Omental fat pad (tissue), 4 donors: ENCODE measurements around the gene PLA2G6. TPM values are rescaled to one million over a fixed set of nuclear protein-coding genes. Genes with fewer than 3 reads are reported as not detected.
A peak's percentile ranks its signal among the peaks of the same experiment; 100 is the strongest.

Source experiments
- ATAC-seq: fragments of 150-250 bp; one replicate; pipeline ENCODE4 v1.9.1; 2016; ENCODE audit warnings: mild to moderate bottlenecking, moderate library complexity; ENCODE audit not compliant: low FRiP score
- DNase-seq: peaks from one replicate; pipeline ENCODE4 v3.0.0-alpha.2; 2019; ENCODE audit warnings: low spot score
- CTCF ChIP-seq, 3 donors: fragments of 450-650 bp; IDR thresholded peaks; one replicate each; pipeline ENCODE4 v1.5.1; 2016 to 2017; ENCODE audit warnings: antibody characterized with exemption in 3 of 3, mild to moderate bottlenecking in 3 of 3, moderate library complexity in 2 of 3
- total RNA-seq, 4 donors: library from RNA; depleted of rRNA; stranded (reverse); fragments of >200 nt; gene quantifications; one replicate each; pipeline ENCODE4 v1.1.0, GENCODE V29; 2016

The PLA2G6 gene
- total RNA-seq, 4 donors from 2014 or later = 30.8 to 58.5 (median 45.1) TPM

- DNase-seq = no peak
- no peak for ATAC-seq
- TF ChIP-seq CTCF (IDR thresholded peaks at IDR 0.05) = no peak
These were observed 45.4 kb upstream of the PLA2G6 start for GRCh38 chr22:38226853-38227649.

- no peak for DNase-seq
- ATAC-seq = no peak
- TF ChIP-seq CTCF (IDR thresholded peaks at IDR 0.05) = no peak
These were observed 41.8 kb upstream of the PLA2G6 start for GRCh38 chr22:38223289-38223960.

GRCh38 chr22:38222797-38223119, 41.1 kb upstream of the PLA2G6 start:
- TF ChIP-seq CTCF (IDR thresholded peaks at IDR 0.05) = no peak
- ATAC-seq (no peak), DNase-seq (no peak)

DNA sequence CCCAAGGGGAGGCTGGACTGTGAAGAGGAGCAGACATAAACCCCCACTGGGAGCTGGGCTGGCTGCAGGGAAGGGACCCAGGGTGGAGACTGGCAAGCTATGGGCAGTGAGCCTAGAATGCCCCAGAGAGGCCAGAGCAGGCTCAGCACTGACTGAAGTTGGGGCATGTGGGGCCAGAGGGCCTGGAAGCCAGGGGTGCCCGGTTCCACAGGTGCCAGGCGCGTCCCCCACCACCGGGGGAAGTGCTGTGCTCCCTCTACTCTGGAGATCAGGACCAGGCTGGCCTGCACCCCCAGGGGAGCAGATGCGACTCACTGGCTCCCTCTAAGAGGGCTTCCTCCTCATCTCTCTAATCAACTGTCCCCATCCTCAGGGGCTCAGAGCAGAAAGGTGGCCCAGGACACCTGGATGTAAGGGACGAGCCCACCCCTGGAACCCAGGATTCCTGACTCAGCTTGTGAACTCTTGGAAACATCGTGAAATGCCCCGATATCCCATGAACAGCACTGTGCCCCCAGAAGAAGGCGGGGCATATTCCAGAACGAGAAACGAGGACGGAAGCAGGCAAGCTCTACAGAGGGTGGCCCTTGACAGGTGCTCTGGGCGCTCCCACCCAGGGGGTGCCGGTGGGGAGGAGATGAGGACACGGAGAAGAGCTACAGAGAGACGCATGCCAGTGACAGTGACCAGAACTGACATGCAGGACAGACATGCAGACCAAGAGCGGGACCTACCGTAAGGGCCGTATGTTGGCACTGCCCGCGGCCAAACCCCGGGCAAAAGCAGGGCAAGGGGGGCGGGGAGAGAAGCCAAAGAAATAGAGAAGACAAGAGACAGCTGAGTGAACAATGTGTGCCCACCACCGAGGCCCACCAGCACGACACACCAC, 40.5 kb upstream of the PLA2G6 start:
- TF ChIP-seq CTCF (IDR thresholded peaks at IDR 0.05) = no peak
- ATAC-seq (no peak), DNase-seq (no peak)

- no peak for ATAC-seq
- no peak for DNase-seq
- TF ChIP-seq CTCF (IDR thresholded peaks at IDR 0.05) = no peak
These were observed 39.8 kb upstream of the PLA2G6 start for GRCh38 chr22:38221407-38221806.

- ATAC-seq (peak; percentile 4), DNase-seq (no peak)
- TF ChIP-seq CTCF (IDR thresholded peaks at IDR 0.05) = no peak
These were observed 39.2 kb upstream of the PLA2G6 start for GRCh38 chr22:38220653-38221386.
